Neural cell (in vitro differentiated cells): Measurements from ENCODE around the gene MTNR1A. TPM values are rescaled to one million over a fixed set of nuclear protein-coding genes. Genes with fewer than 3 reads are reported as not detected.

Experiments
- H2AFZ ChIP-seq: fragments of 200-600, 300-800 bp; sonication (generic), shearing (Covaris generic); 2 replicates; pipeline ENCODE4 v1.6.0; 2014; ENCODE audit warnings: low read depth, mild to moderate bottlenecking, antibody characterized with exemption, low read length, moderate library complexity
- H3F3A ChIP-seq: fragments of 200-600 bp; shearing (Covaris generic); 2 replicates; pipeline ENCODE4 v1.6.1; 2016; ENCODE audit warnings: mild to moderate bottlenecking, moderate library complexity, mixed read lengths, antibody characterized with exemption, low read length; ENCODE audit not compliant: insufficient read depth, poor library complexity, severe bottlenecking
- H3K27ac ChIP-seq: fragments of 200-600, 300-800 bp; sonication (generic), shearing (Covaris generic); 2 replicates; pipeline ENCODE4 v1.5.1; 2014; ENCODE audit warnings: mild to moderate bottlenecking, low read length, moderate library complexity
- H3K27me3 ChIP-seq: fragments of 300-800, 200-600 bp; sonication (generic), shearing (Covaris generic); 2 replicates; pipeline ENCODE4 v1.6.0; 2014; ENCODE audit warnings: mild to moderate bottlenecking, low read depth, low read length, moderate library complexity; ENCODE audit not compliant: insufficient read depth
- H3K36me3 ChIP-seq: fragments of 300-800, 200-600 bp; sonication (generic), shearing (Covaris generic); 2 replicates; pipeline ENCODE4 v1.5.1; 2014; ENCODE audit warnings: mild to moderate bottlenecking, antibody characterized with exemption, low read length, moderate library complexity; ENCODE audit not compliant: insufficient read depth
- H3K4me2 ChIP-seq: fragments of 300-800, 200-600 bp; sonication (generic), shearing (Covaris generic); 2 replicates; pipeline ENCODE4 v1.6.0; 2014; ENCODE audit warnings: mild to moderate bottlenecking, low read length
- H3K4me3 ChIP-seq: fragments of 300-800, 200-600 bp; sonication (generic), shearing (Covaris generic); 2 replicates; pipeline ENCODE4 v1.5.1; 2014; ENCODE audit warnings: mild to moderate bottlenecking, low read length, moderate library complexity
- H3K79me2 ChIP-seq: fragments of 200-600 bp; shearing (Covaris generic); replicated peaks from 2 replicates; pipeline ENCODE4 v1.6.0; 2014; ENCODE audit warnings: mild to moderate bottlenecking, low read length, moderate library complexity; ENCODE audit not compliant: insufficient read depth
- H3K9ac ChIP-seq: fragments of 300-800, 200-600 bp; sonication (generic), shearing (Covaris generic); 2 replicates; pipeline ENCODE4 v1.6.1; 2016; ENCODE audit warnings: mild to moderate bottlenecking, low read length, mixed read lengths
- H3K9me2 ChIP-seq: fragments of 200-600 bp; shearing (Covaris generic); 2 replicates; pipeline ENCODE4 v1.6.1; 2016; ENCODE audit warnings: mild to moderate bottlenecking, low read length, mixed read lengths; ENCODE audit not compliant: insufficient read depth
- H3K9me3 ChIP-seq: fragments of 200-600, 300-800 bp; sonication (generic), shearing (Covaris generic); 2 replicates; pipeline ENCODE4 v1.6.1; 2016; ENCODE audit warnings: mild to moderate bottlenecking, mixed run types, low read length, moderate library complexity, mixed read lengths
- H4K20me1 ChIP-seq: fragments of 200-600 bp; shearing (Covaris generic); 2 replicates; pipeline ENCODE4 v1.6.1; 2016; ENCODE audit warnings: mild to moderate bottlenecking, mixed run types; ENCODE audit not compliant: insufficient read depth
- EP300 ChIP-seq: fragments of 450-650 bp; conservative IDR thresholded peaks from 2 replicates; pipeline ENCODE4 v1.6.1; 2014; ENCODE audit warnings: antibody characterized with exemption, mild to moderate bottlenecking, moderate library complexity; ENCODE audit not compliant: poor library complexity, severe bottlenecking
- EZH2 ChIP-seq: fragments of 200-600, 300-800 bp; shearing (Covaris generic), sonication (generic); IDR thresholded peaks from 2 replicates; pipeline ENCODE4 v1.6.1; 2014; ENCODE audit warnings: antibody characterized with exemption, low read length, borderline replicate concordance, mild to moderate bottlenecking; ENCODE audit not compliant: insufficient read depth, poor library complexity, severe bottlenecking
- MXI1 ChIP-seq: fragments of 450-650 bp; conservative IDR thresholded peaks from 2 replicates; pipeline ENCODE4 v1.6.1; 2014; ENCODE audit warnings: antibody characterized with exemption, mild to moderate bottlenecking; ENCODE audit not compliant: poor library complexity, severe bottlenecking
- POLR2AphosphoS5 ChIP-seq: IDR thresholded peaks from 2 replicates; pipeline ENCODE4 v1.6.1; 2012
- RAD21 ChIP-seq: fragments of 450-650 bp; conservative IDR thresholded peaks from 2 replicates; pipeline ENCODE4 v1.6.1; 2014; ENCODE audit warnings: antibody characterized with exemption, mild to moderate bottlenecking, moderate library complexity
- SMC3 ChIP-seq: fragments of 450-650 bp; conservative IDR thresholded peaks from 2 replicates; pipeline ENCODE4 v1.6.1; 2014; ENCODE audit warnings: antibody characterized with exemption, mild to moderate bottlenecking, moderate library complexity; ENCODE audit not compliant: poor library complexity
- TAF1 ChIP-seq: IDR thresholded peaks from 2 replicates; pipeline ENCODE4 v1.6.1; 2012; ENCODE audit warnings: low read depth
- polyA plus RNA-seq: library from polyadenylated mRNA; depleted of rRNA; stranded (reverse); fragments of >200 nt; gene quantifications from 2 replicates; pipeline ENCODE4 v1.2.3, GENCODE V29; 2014
- TF ChIP-seq, protein P1 (sequence below): IDR thresholded peaks from 2 replicates; pipeline ENCODE4 v1.6.1; 2012; ENCODE audit warnings: borderline replicate concordance
- TF ChIP-seq, protein P2 (sequence below): fragments of 450-650 bp; IDR thresholded peaks from 2 replicates; pipeline ENCODE4 v1.5.1; 2014; ENCODE audit warnings: antibody characterized with exemption, mild to moderate bottlenecking, moderate library complexity; ENCODE audit not compliant: poor library complexity, severe bottlenecking

Gene MTNR1A
- polyA plus RNA-seq, 1 donor from 2014 or later, result not detected

DNA sequence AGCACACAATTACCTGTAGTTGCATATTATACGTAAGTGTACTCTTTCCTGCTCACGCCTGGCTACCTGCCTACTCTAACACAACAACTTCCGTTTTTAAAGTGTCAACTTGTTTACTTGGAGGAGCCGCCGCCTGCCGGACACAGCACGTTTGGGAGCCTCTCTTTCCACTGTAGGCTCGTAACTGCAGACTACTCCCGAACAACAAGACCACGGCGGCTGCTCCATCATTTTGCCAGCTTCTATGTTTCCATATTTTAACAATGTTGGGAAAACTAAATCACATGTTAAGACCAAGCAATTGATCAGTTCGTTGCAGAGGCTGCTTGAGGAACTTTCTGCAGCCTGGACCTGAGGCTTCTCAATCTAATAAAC, 841 bp downstream of the MTNR1A start:
- Histone ChIP-seq H3K9ac (no peak overlapping the region), H3K27me3 (peaks cover 25% of the 10 kb centered on the region), H3K9me3 (no peaks in the 10 kb centered on the region), H3K4me3 (peak overlapping the region; percentile 58), H3F3A (peaks cover 7% of the 10 kb centered on the region), H3K79me2 (no peaks in the 10 kb centered on the region), H4K20me1 (no peaks in the 10 kb centered on the region), H3K4me2 (no peak overlapping the region), H2AFZ (no peak overlapping the region), H3K9me2 (no peaks in the 10 kb centered on the region), H3K27ac (no peak overlapping the region), H3K36me3 (no peaks in the 10 kb centered on the region)
- no peak for TF ChIP-seq RAD21
- no peak for TF ChIP-seq EP300
- no peak for TF ChIP-seq EZH2
- no peak for TF ChIP-seq SMC3
- no peak for TF ChIP-seq POLR2AphosphoS5
- TF ChIP-seq, protein P1, sequence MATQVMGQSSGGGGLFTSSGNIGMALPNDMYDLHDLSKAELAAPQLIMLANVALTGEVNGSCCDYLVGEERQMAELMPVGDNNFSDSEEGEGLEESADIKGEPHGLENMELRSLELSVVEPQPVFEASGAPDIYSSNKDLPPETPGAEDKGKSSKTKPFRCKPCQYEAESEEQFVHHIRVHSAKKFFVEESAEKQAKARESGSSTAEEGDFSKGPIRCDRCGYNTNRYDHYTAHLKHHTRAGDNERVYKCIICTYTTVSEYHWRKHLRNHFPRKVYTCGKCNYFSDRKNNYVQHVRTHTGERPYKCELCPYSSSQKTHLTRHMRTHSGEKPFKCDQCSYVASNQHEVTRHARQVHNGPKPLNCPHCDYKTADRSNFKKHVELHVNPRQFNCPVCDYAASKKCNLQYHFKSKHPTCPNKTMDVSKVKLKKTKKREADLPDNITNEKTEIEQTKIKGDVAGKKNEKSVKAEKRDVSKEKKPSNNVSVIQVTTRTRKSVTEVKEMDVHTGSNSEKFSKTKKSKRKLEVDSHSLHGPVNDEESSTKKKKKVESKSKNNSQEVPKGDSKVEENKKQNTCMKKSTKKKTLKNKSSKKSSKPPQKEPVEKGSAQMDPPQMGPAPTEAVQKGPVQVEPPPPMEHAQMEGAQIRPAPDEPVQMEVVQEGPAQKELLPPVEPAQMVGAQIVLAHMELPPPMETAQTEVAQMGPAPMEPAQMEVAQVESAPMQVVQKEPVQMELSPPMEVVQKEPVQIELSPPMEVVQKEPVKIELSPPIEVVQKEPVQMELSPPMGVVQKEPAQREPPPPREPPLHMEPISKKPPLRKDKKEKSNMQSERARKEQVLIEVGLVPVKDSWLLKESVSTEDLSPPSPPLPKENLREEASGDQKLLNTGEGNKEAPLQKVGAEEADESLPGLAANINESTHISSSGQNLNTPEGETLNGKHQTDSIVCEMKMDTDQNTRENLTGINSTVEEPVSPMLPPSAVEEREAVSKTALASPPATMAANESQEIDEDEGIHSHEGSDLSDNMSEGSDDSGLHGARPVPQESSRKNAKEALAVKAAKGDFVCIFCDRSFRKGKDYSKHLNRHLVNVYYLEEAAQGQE, result no peak
- no peak for TF ChIP-seq TAF1
- no peak for TF ChIP-seq MXI1
- TF ChIP-seq, protein P2, sequence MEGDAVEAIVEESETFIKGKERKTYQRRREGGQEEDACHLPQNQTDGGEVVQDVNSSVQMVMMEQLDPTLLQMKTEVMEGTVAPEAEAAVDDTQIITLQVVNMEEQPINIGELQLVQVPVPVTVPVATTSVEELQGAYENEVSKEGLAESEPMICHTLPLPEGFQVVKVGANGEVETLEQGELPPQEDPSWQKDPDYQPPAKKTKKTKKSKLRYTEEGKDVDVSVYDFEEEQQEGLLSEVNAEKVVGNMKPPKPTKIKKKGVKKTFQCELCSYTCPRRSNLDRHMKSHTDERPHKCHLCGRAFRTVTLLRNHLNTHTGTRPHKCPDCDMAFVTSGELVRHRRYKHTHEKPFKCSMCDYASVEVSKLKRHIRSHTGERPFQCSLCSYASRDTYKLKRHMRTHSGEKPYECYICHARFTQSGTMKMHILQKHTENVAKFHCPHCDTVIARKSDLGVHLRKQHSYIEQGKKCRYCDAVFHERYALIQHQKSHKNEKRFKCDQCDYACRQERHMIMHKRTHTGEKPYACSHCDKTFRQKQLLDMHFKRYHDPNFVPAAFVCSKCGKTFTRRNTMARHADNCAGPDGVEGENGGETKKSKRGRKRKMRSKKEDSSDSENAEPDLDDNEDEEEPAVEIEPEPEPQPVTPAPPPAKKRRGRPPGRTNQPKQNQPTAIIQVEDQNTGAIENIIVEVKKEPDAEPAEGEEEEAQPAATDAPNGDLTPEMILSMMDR, result no peak

DNA sequence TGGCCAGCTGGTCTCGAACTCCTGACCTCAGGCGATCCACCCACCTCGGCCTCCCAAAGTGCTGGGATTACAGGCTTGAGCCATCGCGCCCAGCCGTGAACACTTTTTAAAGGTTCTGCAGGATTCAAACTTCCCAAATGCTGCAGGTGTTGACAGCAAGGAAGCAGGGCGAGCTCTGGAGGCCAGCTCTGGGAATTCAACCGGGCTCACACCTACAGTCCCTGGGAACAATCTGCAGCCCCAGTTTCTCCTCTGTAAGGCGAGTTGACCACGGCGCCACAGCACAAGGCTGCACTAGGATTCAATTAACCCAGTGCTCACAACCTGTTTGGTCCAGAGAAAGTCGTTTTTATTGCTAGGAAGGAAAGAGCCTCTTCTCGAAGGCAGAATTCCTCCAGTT, 1.6 kb downstream of the MTNR1A start:
- peaks cover 7% of the 10 kb centered on the region for H3F3A ChIP-seq
- peaks cover 25% of the 10 kb centered on the region for H3K27me3 ChIP-seq
- H3K79me2 ChIP-seq, result no peaks in the 10 kb centered on the region
- H3K9me2 ChIP-seq, result no peaks in the 10 kb centered on the region
- TF ChIP-seq EP300 (no peak), EZH2 (no peak), RAD21 (no peak), TAF1 (no peak), POLR2AphosphoS5 (no peak), SMC3 (no peak), MXI1 (no peak)
- TF ChIP-seq, protein P2, result no peak
- TF ChIP-seq, protein P1, result no peak
- H3K9me3 ChIP-seq, result no peaks in the 10 kb centered on the region
- no peak overlapping the region for H3K4me3 ChIP-seq
- H2AFZ ChIP-seq, result no peak overlapping the region
- H3K4me2 ChIP-seq, result no peak overlapping the region
- no peak overlapping the region for H3K27ac ChIP-seq
- H3K36me3 ChIP-seq, result no peaks in the 10 kb centered on the region
- no peaks in the 10 kb centered on the region for H4K20me1 ChIP-seq
- no peak overlapping the region for H3K9ac ChIP-seq
